ENCODE measurements around the gene TTLL7.
A peak's percentile ranks its signal among the peaks of the same experiment; 100 is the strongest.

DNA sequence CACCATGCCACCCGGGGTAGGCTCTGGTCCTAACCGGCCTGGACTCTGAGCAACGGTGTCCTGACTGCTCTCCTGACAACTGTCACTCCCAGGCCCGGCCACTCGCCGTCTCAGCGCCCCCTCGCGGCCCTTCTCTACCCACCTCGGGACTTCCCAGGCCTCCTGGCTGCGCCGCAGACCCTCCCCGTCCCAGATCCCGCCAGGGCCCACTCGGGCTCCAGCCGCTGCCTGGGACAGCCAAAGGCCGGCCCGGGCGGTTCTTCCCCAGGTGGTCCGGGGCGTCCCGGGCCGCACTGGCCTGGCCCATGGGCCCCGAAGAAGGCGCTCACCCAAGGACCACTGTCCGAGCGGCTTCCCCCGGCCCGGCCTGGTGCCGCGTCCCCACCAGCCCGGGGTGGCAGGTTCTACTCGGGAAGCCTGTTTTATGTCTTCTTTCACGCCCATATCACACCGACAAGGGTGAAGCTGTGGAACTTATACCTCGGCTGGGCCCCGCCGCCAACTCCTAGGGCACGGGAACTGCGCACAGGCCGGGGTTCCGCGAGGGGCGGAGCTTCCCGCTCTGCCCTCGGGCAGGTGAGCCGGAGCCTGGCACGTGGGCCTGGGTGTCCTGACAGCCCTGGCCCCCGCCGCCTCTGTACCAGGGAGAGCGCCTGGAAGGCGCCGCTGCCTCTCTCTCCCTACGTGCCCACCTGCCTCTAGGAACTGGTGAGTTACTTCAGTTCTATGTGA is 138.3 kb downstream of the TTLL7 start:
- TF ChIP-seq, protein P1, sequence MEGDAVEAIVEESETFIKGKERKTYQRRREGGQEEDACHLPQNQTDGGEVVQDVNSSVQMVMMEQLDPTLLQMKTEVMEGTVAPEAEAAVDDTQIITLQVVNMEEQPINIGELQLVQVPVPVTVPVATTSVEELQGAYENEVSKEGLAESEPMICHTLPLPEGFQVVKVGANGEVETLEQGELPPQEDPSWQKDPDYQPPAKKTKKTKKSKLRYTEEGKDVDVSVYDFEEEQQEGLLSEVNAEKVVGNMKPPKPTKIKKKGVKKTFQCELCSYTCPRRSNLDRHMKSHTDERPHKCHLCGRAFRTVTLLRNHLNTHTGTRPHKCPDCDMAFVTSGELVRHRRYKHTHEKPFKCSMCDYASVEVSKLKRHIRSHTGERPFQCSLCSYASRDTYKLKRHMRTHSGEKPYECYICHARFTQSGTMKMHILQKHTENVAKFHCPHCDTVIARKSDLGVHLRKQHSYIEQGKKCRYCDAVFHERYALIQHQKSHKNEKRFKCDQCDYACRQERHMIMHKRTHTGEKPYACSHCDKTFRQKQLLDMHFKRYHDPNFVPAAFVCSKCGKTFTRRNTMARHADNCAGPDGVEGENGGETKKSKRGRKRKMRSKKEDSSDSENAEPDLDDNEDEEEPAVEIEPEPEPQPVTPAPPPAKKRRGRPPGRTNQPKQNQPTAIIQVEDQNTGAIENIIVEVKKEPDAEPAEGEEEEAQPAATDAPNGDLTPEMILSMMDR (IDR thresholded peaks at IDR 0.05): peak; percentile 80
- TF ChIP-seq EZH2phosphoT487 (IDR thresholded peaks at IDR 0.05): no peak
